Uterus (tissue), 4 donors: ENCODE results near the gene BID. TPM values are rescaled to one million over a fixed set of nuclear protein-coding genes. Genes with fewer than 3 reads are reported as not detected.

Experiments used
- DNase-seq, 2 donors: peaks; one replicate each; pipeline ENCODE4 v3.0.0-alpha.2; 2019 to 2020
- H3K27ac ChIP-seq, 2 donors: fragments of 200-600 bp; sonication (generic); 1 replicate in 1 of 2; 2 replicates in 1 of 2; pipeline ENCODE4 v1.5.1; 2016 to 2018
- H3K27me3 ChIP-seq, 2 donors: fragments of 200-600 bp; sonication (generic); one replicate each; pipeline ENCODE4 v1.5.1; 2018 to 2019; ENCODE audit warnings: control low read depth in 1 of 2
- H3K36me3 ChIP-seq, 2 donors: fragments of 200-600 bp; sonication (generic); one replicate each; pipeline ENCODE4 v1.5.1; 2019; ENCODE audit warnings: control low read depth in 1 of 2
- H3K4me1 ChIP-seq, 2 donors: fragments of 200-600 bp; sonication (generic); one replicate each; pipeline ENCODE4 v1.5.1; 2018 to 2019; ENCODE audit warnings: control low read depth in 1 of 2
- H3K4me3 ChIP-seq, 2 donors: fragments of 200-600 bp; sonication (generic); 1 replicate in 1 of 2; 2 replicates in 1 of 2; pipeline ENCODE4 v1.5.1; 2018 to 2019; ENCODE audit warnings: mild to moderate bottlenecking in 1 of 2
- H3K9me3 ChIP-seq, 2 donors: fragments of 200-600 bp; sonication (generic); one replicate each; pipeline ENCODE4 v1.5.1; 2019; ENCODE audit warnings: control low read depth in 1 of 2
- CTCF ChIP-seq, 4 experiments: fragments of 200-600 bp in 2 of 4; fragments of 450-650 bp in 2 of 4; sonication (generic) in 2 of 4; IDR thresholded peaks; one replicate each; pipeline ENCODE4 v1.5.1; 2016 to 2019; ENCODE audit warnings: antibody characterized with exemption in 4 of 4, mild to moderate bottlenecking in 2 of 4, moderate library complexity in 1 of 4
- POLR2A ChIP-seq, 2 donors: fragments of 450-650 bp; IDR thresholded peaks; one replicate each; pipeline ENCODE4 v1.6.1; 2016; ENCODE audit warnings: antibody characterized with exemption in 2 of 2, mild to moderate bottlenecking in 1 of 2, moderate library complexity in 1 of 2
- intact Hi-C: fragments of 100-400 bp; cut with DNase I; formaldehyde crosslinking; loops from one replicate; pipeline ENCODE4 v1.15.1; 2023; ENCODE audit warnings: low total_unique reads
- total RNA-seq, 4 donors: library from RNA; depleted of rRNA in 3 of 4; stranded (reverse); fragments of >200 nt in 3 of 4; gene quantifications; one replicate each; pipeline versions ENCODE4 v1.1.0 to v1.2.4, GENCODE V29; 2014 to 2023
- donor health status: DM: yes; HTN: yes; CAD: no.

Gene BID
- total RNA-seq, 4 donors from 2014 or later = 0.77 to 96.2 (median 10.4) TPM

GRCh38 chr22:17808693-17809403 is 34.6 kb upstream of the BID start:
- H3K4me3 ChIP-seq = no peak overlapping the region
- no peaks in the 10 kb centered on the region for H3K9me3 ChIP-seq
- no peak for DNase-seq
- no peak overlapping the region for H3K27ac ChIP-seq
- no peaks in the 10 kb centered on the region for H3K36me3 ChIP-seq
- H3K27me3 ChIP-seq = no peaks in the 10 kb centered on the region
- H3K4me1 ChIP-seq = no peaks in the 10 kb centered on the region
- intact Hi-C loops = no loop called here
- no peak for TF ChIP-seq POLR2A (IDR thresholded peaks at IDR 0.05)
- TF ChIP-seq CTCF (IDR thresholded peaks at IDR 0.05) = no peak

GRCh38 chr22:17807578-17808410 is 33.5 kb upstream of the BID start:
- no peak overlapping the region for H3K4me3 ChIP-seq
- H3K36me3 ChIP-seq = no peaks in the 10 kb centered on the region
- no peaks in the 10 kb centered on the region for H3K27me3 ChIP-seq
- DNase-seq = no peak
- intact Hi-C loops = no loop called here
- no peak overlapping the region for H3K27ac ChIP-seq
- TF ChIP-seq CTCF (IDR thresholded peaks at IDR 0.05) (no peak), POLR2A (IDR thresholded peaks at IDR 0.05) (no peak)
- H3K9me3 ChIP-seq = no peaks in the 10 kb centered on the region
- H3K4me1 ChIP-seq = no peaks in the 10 kb centered on the region

- no peak overlapping the region for H3K4me3 ChIP-seq
- H3K27me3 ChIP-seq = no peaks in the 10 kb centered on the region
- no peak for DNase-seq
- no peaks in the 10 kb centered on the region for H3K36me3 ChIP-seq
- TF ChIP-seq CTCF (IDR thresholded peaks at IDR 0.05) = no peak
- no peak for TF ChIP-seq POLR2A (IDR thresholded peaks at IDR 0.05)
- intact Hi-C loops = no loop called here
- H3K27ac ChIP-seq = no peak overlapping the region
- no peaks in the 10 kb centered on the region for H3K9me3 ChIP-seq
- H3K4me1 ChIP-seq = no peaks in the 10 kb centered on the region
These were observed 32.8 kb upstream of the BID start for GRCh38 chr22:17807086-17807485.

GRCh38 chr22:17806437-17806836 is 32.2 kb upstream of the BID start:
- H3K27me3 ChIP-seq = no peaks in the 10 kb centered on the region
- no peaks in the 10 kb centered on the region for H3K36me3 ChIP-seq
- intact Hi-C loops = no loop called here
- H3K4me1 ChIP-seq = no peaks in the 10 kb centered on the region
- TF ChIP-seq CTCF (IDR thresholded peaks at IDR 0.05) (no peak), POLR2A (IDR thresholded peaks at IDR 0.05) (no peak)
- H3K9me3 ChIP-seq = no peaks in the 10 kb centered on the region
- no peak for DNase-seq
- no peak overlapping the region for H3K4me3 ChIP-seq
- H3K27ac ChIP-seq = no peak overlapping the region
